OCI-LY7 (cell line): ENCODE data around the gene TRANK1. TPM values are rescaled to one million over a fixed set of nuclear protein-coding genes. Genes with fewer than 3 reads are reported as not detected.

Experiments
- BruUV-seq: library from RNA; stranded (reverse); fragments of 400-500 nt; replicated peaks from 2 replicates; lab custom pipeline; 2021; lab: Mats Ljungman, UMichigan
- CTCF ChIA-PET: fragments of 300-600 bp; sonication (Branson Sonifier 250); formaldehyde crosslinking; loops from one replicate; lab custom pipeline; 2022; ENCODE audit warnings: antibody characterized with exemption; ENCODE audit not compliant: unreplicated experiment; lab: Charles Lee
- POLR2A ChIA-PET: fragments of 300-600 bp; sonication (Branson Sonifier 250); formaldehyde crosslinking; loops from one replicate; lab custom pipeline; 2022; ENCODE audit warnings: antibody characterized with exemption; lab: Charles Lee
- DNase-seq: peaks from one replicate; pipeline ENCODE4 v3.0.0-alpha.2; 2015; ENCODE audit warnings: low spot score
- H2AFZ ChIP-seq: fragments of 200-600 bp; sonication (generic), shearing (Covaris generic); 2 replicates; pipeline ENCODE4 v1.6.1; 2014; ENCODE audit warnings: mild to moderate bottlenecking, antibody characterized with exemption, low read length, moderate library complexity
- H3K27ac ChIP-seq: fragments of 200-600 bp; sonication (generic); 2 replicates; pipeline ENCODE4 v1.5.1; 2014; ENCODE audit warnings: mixed run types, low read depth, mild to moderate bottlenecking, moderate library complexity, low read length, inconsistent platforms; ENCODE audit not compliant: poor library complexity, severe bottlenecking
- H3K36me3 ChIP-seq: fragments of 200-600 bp; sonication (generic); 2 replicates; pipeline ENCODE4 v1.6.1; 2014; ENCODE audit warnings: mild to moderate bottlenecking, antibody characterized with exemption, low read length, moderate library complexity, mixed read lengths; ENCODE audit not compliant: insufficient read depth
- H3K4me1 ChIP-seq: fragments of 200-600 bp; sonication (generic); 2 replicates; pipeline ENCODE4 v1.5.1; 2014; ENCODE audit warnings: mild to moderate bottlenecking, low read length; ENCODE audit not compliant: insufficient read depth, poor library complexity, severe bottlenecking
- H3K4me2 ChIP-seq: fragments of 200-600 bp; sonication (generic); 2 replicates; pipeline ENCODE4 v1.6.1; 2014; ENCODE audit warnings: mild to moderate bottlenecking, low read length
- H3K4me3 ChIP-seq: fragments of 200-600 bp; sonication (generic); 2 replicates; pipeline ENCODE4 v1.5.1; 2014; ENCODE audit warnings: mild to moderate bottlenecking, low read depth, low read length; ENCODE audit not compliant: poor library complexity, severe bottlenecking
- H3K79me2 ChIP-seq: fragments of 200-600 bp; sonication (generic); 2 replicates; pipeline ENCODE4 v1.6.1; 2016; ENCODE audit warnings: low read depth, mild to moderate bottlenecking, low read length, moderate library complexity, mixed read lengths; ENCODE audit not compliant: insufficient read depth
- H3K9me2 ChIP-seq: fragments of 200-600 bp; sonication (generic); 2 replicates; pipeline ENCODE4 v1.6.1; 2016; ENCODE audit warnings: mild to moderate bottlenecking, low read length, mixed read lengths; ENCODE audit not compliant: insufficient read depth
- H3K9me3 ChIP-seq: fragments of 200-600 bp; sonication (generic); 2 replicates; pipeline ENCODE4 v1.6.1; 2014; ENCODE audit warnings: mild to moderate bottlenecking, mixed run types, low read length, mixed read lengths
- H4K20me1 ChIP-seq: fragments of 200-600 bp; sonication (generic); 2 replicates; pipeline ENCODE4 v1.6.1; 2014; ENCODE audit warnings: mild to moderate bottlenecking, antibody characterized with exemption, low read length, moderate library complexity, mixed read lengths; ENCODE audit not compliant: insufficient read depth
- CTCF ChIP-seq: fragments of 200-600 bp; sonication (generic); conservative IDR thresholded peaks from 2 replicates; pipeline ENCODE4 v1.5.1; 2014; ENCODE audit warnings: mild to moderate bottlenecking, antibody characterized with exemption, low read length, moderate library complexity, mixed read lengths
- EZH2phosphoT487 ChIP-seq: fragments of 200-600 bp; sonication (generic); IDR thresholded peaks from 2 replicates; pipeline ENCODE4 v1.6.1; 2018; ENCODE audit warnings: low read depth, borderline replicate concordance, mild to moderate bottlenecking, mixed run types, antibody characterized with exemption, low read length, moderate library complexity, mixed read lengths
- intact Hi-C: fragments of 100-400 bp; cut with micrococcal nuclease; formaldehyde crosslinking; loops from one replicate; pipeline ENCODE4 v1.10.0; 2022; ENCODE audit not compliant: unreplicated experiment
- total RNA-seq, 2 experiments: library from RNA; depleted of rRNA in 1 of 2; stranded (reverse); fragments of >200 nt in 1 of 2; shearing (Covaris generic) in 1 of 2; gene quantifications; 2 replicates each; pipeline ENCODE4 v1.2.3, GENCODE V29; 2014 to 2022

Gene TRANK1
- total RNA-seq, 2 experiments from 2014 or later = 34.9 to 57.1 TPM

GRCh38 chr3:36924744-36925521 lies 19.9 kb downstream of the TRANK1 start:
- peak overlapping the region; percentile 76 for H3K4me3 ChIP-seq
- intact Hi-C loops = loop anchor here (1.0 kb wide), 1 partner anchor 33 kb away; no protein-coding TSS in a partner anchor
- no peak for TF ChIP-seq CTCF
- no peak for TF ChIP-seq EZH2phosphoT487

GRCh38 chr3:36923981-36924743 lies 20.7 kb downstream of the TRANK1 start:
- Histone ChIP-seq H3K9me3 (peaks cover 23% of the 10 kb centered on the region), H3K4me2 (peak overlapping the region; percentile 92), H3K4me1 (peaks cover 54% of the 10 kb centered on the region), H3K27ac (peak overlapping the region; percentile 87), H2AFZ (peak overlapping the region; percentile 68; the same call in 1 of the 2 replicates), H3K79me2 (peaks cover 46% of the 10 kb centered on the region; the same call in 1 of the 2 replicates), H4K20me1 (no peaks in the 10 kb centered on the region), H3K9me2 (no peaks in the 10 kb centered on the region), H3K4me3 (peak overlapping the region; percentile 76), H3K36me3 (peaks cover 28% of the 10 kb centered on the region)
- intact Hi-C loops = loop anchor here (1.0 kb wide), 2 partner anchors 12 to 20 kb away; no protein-coding TSS in a partner anchor
- TSS peak; percentile 62 for BruUV-seq
- no peak for TF ChIP-seq CTCF
- no peak for TF ChIP-seq EZH2phosphoT487
- POLR2A ChIA-PET = interaction anchor here (0.5 to 5.0 kb wide), 10 partner anchors 10 to 48 kb away, joined by 3 to 50 read pairs (median 6); partner anchors contain the start of gene TRANK1
- CTCF ChIA-PET = interaction anchor here (0.9 to 1.9 kb wide), 2 partner anchors 10 to 12 kb away, joined by 3 to 7 read pairs; no protein-coding TSS in a partner anchor
- peak; percentile 31 for DNase-seq

More at GRCh38 chr3:36924744-36925521, 19.9 kb downstream of the TRANK1 start:
- Histone ChIP-seq H2AFZ (peak overlapping the region; percentile 68), H3K9me2 (no peaks in the 10 kb centered on the region), H3K9me3 (peaks cover 20% of the 10 kb centered on the region), H3K4me2 (peak overlapping the region; percentile 92), H4K20me1 (no peaks in the 10 kb centered on the region), H3K79me2 (peaks cover 38% of the 10 kb centered on the region; the same call in 1 of the 2 replicates), H3K36me3 (peaks cover 20% of the 10 kb centered on the region), H3K27ac (peak overlapping the region; percentile 87), H3K4me1 (peaks cover 47% of the 10 kb centered on the region)
- peak; percentile 50 for DNase-seq
- POLR2A ChIA-PET = interaction anchor here (0.6 to 5.0 kb wide), 13 partner anchors 9 to 1160 kb away, joined by 3 to 50 read pairs (median 5); partner anchors contain the start of gene TRANK1
- BruUV-seq = no TSS peak
- CTCF ChIA-PET = interaction anchor here (0.7 to 0.9 kb wide), 2 partner anchors 13 to 19 kb away, joined by 3 to 4 read pairs; no protein-coding TSS in a partner anchor
